ENCODE data around the gene BHLHA15. TPM values are rescaled to one million over a fixed set of nuclear protein-coding genes. Genes with fewer than 3 reads are reported as not detected.

Gene BHLHA15
- total and polyA plus RNA-seq, 2 of the 8 experiments (the other 6 are each of a cell fraction or from before 2014, with no cell fraction given): 1.1 to 2.7 TPM

GRCh38 chr7:98251601-98252424, 40.6 kb downstream of the BHLHA15 start, which contains the start of gene TECPR1 (continued):
- TF ChIP-seq TAF1 (IDR thresholded peaks at IDR 0.05; ENCODE audit: low read depth, low read length) (peak; percentile 5; the same call in 1 of the 2 replicates), CHD7 (IDR thresholded peaks at IDR 0.05; ENCODE audit: insufficient replicate concordance, low read length) (no peak), CTCF (IDR thresholded peaks at IDR 0.05; ENCODE audit: control extremely low read depth in 1 of 3, insufficient read depth in 1 of 3, low read depth in 1 of 3, low read length in 3 of 3) (no peak)

Measured in H1 (cell line).